GM15510 (cell line): ENCODE measurements around the gene RBMS3.

Source experiments
- POLR2A ChIP-seq: IDR thresholded peaks from 3 replicates; pipeline ENCODE4 v1.6.1; 2011; ENCODE audit warnings: borderline replicate concordance; ENCODE audit not compliant: insufficient read length; ENCODE audit errors: extremely low read depth

The RBMS3 gene

GRCh38 chr3:29609328-29609811 is 328.5 kb downstream of the RBMS3 start:
- no peak for TF ChIP-seq POLR2A

- TF ChIP-seq POLR2A, result no peak
Observed at GRCh38 chr3:29610781-29611180, 329.9 kb downstream of the RBMS3 start.

GRCh38 chr3:29611252-29611651 is 330.4 kb downstream of the RBMS3 start:
- TF ChIP-seq POLR2A, result no peak

- TF ChIP-seq POLR2A, result no peak
Observed at GRCh38 chr3:29612536-29612935, 331.7 kb downstream of the RBMS3 start.

GRCh38 chr3:29614954-29615353 is 334.1 kb downstream of the RBMS3 start:
- no peak for TF ChIP-seq POLR2A

GRCh38 chr3:29618395-29619282 is 337.8 kb downstream of the RBMS3 start:
- no peak for TF ChIP-seq POLR2A

GRCh38 chr3:29619676-29620075 is 338.8 kb downstream of the RBMS3 start:
- no peak for TF ChIP-seq POLR2A

GRCh38 chr3:29627136-29628117 is 346.6 kb downstream of the RBMS3 start:
- TF ChIP-seq POLR2A, result no peak

- no peak for TF ChIP-seq POLR2A
Observed at GRCh38 chr3:29628795-29629194, 347.9 kb downstream of the RBMS3 start.

- TF ChIP-seq POLR2A, result no peak
Observed at GRCh38 chr3:29635888-29636287, 355.0 kb downstream of the RBMS3 start.

- TF ChIP-seq POLR2A, result no peak
Observed at GRCh38 chr3:29637068-29637467, 356.2 kb downstream of the RBMS3 start.

- no peak for TF ChIP-seq POLR2A
Observed at GRCh38 chr3:29639578-29640290, 358.9 kb downstream of the RBMS3 start.

- no peak for TF ChIP-seq POLR2A
Observed at GRCh38 chr3:29642393-29643033, 361.6 kb downstream of the RBMS3 start.

GRCh38 chr3:29643034-29643425 is 362.2 kb downstream of the RBMS3 start:
- TF ChIP-seq POLR2A, result no peak

GRCh38 chr3:29644261-29644660 is 363.4 kb downstream of the RBMS3 start:
- no peak for TF ChIP-seq POLR2A
